Stimulated activated CD8-positive, alpha-beta memory T cell treated with anti-CD3 and anti-CD28 coated beads, Interleukin-15, amount 100 ng/mL, for 24 hours (primary cell): ENCODE measurements around the gene ATAD3C.
"Not testable (repeated sequence)": the region's sequence is repeated elsewhere in the genome, so short reads cannot be mapped to it uniquely, and the experiment has no call there.

Experiments
- DNase-seq: peaks from one replicate; pipeline ENCODE4 v3.0.0-alpha.2; 2020; ENCODE audit warnings: low read depth

Gene ATAD3C

DNA sequence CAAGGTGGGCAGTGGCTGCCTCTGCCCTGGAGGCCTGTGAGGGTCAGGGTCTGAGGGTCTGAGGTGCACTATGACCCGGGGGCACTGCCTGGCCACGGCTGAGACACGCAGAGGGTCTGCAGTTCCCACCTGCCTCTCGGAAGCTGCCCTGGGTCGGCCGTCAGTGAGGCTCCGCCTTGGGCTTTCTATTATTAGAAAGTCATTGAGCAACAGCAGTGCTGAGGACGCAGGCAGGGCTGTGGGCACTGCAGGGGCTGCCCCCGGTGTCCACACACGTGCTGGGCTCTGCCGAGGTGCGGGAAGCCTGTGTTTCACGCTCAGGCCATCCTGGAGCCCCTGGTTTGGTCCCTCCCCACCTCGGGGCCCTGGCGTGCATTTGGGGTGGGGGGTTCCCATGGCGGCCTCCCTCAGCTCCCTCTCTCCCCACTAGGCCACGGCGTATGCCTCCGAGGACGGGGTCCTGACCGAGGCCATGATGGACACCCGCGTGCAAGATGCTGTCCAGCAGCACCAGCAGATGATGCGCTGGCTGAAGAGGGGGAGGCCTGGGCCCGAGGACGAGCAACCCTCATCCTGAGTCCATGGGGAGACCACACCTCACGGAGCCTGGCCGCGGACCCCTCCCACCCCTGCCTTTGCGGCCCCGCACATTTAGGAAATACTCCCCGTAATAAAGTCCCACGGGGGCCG lies 59.4 kb downstream of the ATAD3C start:
- DNase-seq = not testable (repeated sequence)

DNA sequence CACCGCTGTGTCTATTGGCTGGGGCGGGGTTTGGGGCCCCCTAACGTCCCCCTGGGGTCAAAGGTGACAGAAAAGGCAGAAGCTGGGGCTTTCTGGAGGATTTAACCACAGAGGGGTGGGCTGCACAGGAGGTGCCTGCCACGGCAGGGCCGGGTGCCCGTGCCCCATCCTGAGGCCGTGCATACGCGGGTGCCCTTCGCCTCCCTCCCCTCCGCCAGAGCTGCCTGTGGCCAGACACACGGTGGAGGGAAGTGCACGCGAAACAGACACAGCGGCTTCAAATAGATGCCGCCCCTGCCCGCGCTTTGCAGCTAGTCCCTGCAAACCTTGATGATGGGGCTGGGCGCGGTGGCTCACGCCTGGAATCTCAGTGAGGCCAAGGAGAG lies 60.0 kb downstream of the ATAD3C start:
- not testable (repeated sequence) for DNase-seq

DNA sequence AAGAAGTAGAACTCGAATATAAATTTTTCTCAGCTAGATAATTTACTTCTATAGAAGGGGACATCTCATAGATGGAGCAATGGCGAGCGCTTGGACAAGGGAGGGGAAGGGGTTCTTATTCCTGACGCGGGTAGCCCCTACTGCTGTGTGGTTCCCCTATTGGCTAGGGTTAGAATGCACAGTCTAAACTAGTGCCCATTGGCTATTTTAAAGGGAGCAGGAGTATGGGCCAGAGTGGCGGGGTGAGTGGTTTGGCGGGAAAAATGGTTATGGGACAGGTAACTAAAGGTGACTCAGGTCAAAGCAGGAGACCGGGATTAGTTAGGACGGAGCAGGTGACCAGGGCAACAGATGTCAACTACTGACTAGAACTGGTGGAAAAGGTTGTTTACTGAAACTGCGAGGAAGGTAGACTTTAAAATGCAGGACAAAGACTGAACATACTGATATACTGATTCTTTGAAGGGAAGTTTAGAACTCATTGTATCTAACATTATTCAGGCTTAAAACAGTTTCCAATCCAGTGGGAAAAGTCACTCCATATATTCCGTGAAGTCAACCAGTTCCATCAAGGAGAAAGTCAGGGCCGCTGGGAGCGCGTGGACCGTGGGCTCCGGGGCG lies 61.5 kb downstream of the ATAD3C start:
- no peak for DNase-seq

DNA sequence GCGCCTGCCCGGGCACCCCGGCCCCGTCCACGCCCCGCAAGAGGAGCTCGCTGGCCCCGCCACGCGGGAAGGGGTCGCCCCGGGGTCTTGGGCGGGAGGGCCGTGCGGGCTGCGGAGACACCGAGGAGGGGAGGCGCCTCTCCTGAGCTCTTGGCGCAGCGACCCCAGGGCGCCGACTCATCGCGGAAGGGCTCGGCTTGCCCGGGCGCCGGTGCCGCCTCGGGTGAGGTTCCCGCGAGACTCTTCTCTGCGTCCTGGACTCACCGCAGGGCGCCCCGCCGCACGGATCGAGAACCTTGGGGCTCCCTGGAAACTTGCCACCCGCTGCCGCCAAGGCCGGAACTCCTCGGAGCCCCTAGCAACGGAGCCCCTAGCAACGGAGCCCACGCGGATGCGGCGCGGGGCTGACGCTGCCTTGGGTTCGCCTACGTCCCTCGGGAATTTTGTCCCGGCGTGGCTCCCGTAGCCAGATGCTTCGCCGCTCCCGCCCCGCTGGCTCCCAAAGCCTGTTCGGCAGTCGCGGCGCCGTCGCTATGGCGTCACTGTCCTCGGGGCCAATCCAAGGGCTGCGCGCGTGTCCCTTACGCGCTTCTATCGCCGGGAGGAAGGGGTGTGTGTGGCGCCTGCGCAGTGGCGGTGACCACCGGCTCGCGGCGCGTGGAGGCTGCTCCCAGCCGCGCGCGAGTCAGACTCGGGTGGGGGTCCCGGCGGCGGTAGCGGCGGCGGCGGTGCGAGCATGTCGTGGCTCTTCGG lies 62.2 kb downstream of the ATAD3C start, which contains the start of gene ATAD3A:
Gene ATAD3A (plus strand): TSS at position 630 of the 753 bp plus-strand sequence. CDS start 107 bp downstream, at position 737.
- DNase-seq = peak; percentile 85

DNA sequence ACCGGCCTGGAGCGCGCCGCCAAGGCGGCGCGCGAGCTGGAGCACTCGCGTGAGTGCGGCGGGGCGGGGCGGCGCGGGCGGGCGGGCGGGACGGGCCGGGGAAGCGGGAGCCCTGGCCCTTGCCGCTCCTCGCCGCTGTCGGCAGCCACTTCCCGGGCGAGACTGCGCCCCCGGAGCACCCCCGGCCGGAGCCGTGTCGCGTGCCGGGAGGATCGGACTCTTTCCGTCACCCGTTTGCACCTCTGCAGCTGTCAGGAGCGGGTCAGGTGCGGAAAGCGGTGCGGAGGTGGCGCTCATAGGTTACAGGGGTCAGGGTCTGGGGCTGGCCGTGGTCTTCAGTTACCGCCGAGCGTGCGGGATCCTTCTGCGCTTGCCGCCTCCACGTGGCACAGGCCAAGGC lies 62.9 kb downstream of the ATAD3C start:
- not testable (repeated sequence) for DNase-seq

DNA sequence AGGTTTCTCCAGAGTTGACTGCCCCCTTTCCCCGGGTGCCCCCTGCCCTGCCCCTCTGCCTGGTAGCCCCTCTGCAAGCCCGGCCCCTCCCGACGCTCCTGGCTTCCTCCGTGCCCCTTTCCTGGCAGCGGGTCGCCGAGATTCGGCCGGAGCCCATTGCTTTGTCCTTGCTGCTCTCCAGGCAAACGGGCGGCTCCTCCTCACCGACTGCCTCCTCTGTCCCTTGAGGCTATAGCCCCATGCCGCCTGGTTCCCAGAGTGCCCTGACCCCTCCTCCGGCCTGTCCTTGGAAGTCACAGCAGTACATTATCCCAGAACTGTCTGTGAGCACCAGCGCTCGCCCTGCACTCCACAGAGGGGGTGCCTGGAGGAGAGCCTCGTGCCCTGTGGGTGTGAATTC lies 64.2 kb downstream of the ATAD3C start:
- not testable (repeated sequence) for DNase-seq

DNA sequence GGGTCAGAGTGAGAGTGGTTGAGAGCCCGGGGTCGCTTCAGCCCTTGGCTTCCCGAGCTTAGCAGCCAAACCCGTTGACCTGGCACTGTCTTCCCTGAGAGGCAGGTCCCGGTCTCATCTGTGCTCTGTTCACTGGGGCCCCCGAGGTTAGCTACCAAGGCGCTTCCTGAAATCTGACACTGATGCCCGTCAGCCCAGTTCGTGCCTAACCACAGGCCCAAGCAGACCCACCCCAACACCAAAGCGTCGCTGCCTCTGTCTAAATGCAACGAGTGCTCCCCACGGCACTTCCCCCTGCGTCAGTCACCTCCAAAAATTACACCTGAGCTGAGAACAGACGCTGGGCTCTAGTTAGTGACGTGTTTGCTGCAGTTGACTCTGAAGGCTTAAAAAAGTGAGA lies 64.9 kb downstream of the ATAD3C start:
- DNase-seq = not testable (repeated sequence)

DNA sequence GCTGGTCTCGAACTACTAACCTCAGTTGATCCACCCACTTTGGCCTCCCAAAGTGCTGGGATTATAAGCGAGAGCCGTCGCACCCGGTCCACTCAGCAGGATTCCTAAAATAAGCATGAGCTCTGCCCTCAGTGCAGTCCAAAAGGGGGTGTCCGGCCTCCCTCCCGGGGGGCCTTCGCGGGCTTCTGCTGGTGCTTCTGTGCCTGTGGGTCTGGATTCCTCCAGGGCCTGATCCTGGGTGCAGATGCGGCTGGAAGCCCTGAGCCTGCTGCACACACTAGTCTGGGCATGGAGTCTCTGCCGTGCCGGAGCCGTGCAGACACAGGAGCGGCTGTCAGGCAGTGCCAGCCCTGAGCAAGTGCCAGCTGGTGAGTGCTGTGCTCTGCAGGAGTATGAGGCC lies 67.4 kb downstream of the ATAD3C start:
- not testable (repeated sequence) for DNase-seq

DNA sequence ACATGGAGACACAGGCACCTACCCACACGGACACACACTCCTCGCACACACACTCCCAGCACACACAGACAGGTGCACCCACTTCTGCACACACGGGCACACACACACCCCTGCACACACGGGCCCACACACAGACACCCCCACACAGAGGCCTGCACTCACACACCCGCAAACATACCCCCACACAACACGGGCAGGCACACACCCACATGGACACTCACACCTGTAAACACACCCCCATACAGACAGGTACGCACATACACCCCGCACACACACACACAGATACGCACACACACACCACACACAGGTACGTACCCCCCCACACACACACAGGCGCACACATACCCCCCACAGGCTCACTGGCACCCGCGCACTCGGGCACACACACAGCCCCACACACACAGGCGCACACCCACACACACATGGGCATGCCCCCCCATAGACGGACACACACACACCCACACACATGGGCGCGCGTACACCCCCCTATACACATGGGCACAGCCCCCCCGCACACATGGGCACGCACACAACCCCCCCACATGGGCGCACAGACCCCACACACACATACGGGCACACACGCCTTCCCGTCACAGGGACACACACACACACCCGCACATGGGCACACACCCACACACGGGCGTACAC lies 68.6 kb downstream of the ATAD3C start:
- DNase-seq = no peak

DNA sequence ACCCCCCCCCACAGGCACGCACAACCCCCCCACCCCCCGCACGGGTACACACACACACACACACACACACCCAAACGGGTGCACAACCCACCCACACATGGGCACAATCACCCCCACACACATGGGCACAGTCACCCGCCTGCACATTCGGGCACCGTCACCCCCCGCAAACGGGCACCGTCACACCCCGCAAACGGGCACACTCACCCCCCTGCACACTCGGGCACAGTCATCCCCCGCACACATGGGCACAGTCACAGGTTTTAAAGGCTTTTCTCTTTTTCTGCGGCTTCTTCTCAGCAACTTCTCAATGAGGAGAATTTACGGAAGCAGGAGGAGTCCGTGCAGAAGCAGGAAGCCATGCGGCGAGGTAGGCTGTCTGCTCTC lies 69.1 kb downstream of the ATAD3C start:
- not testable (repeated sequence) for DNase-seq
